Measurements from ENCODE around the gene EXD3.
"Not testable (repeated sequence)": the region's sequence is repeated elsewhere in the genome, so short reads cannot be mapped to it uniquely, and the experiment has no call there.

Gene EXD3

GRCh38 chr9:137329590-137329989, 93.4 kb downstream of the EXD3 start:
- not testable (repeated sequence) for DNase-seq

DNA sequence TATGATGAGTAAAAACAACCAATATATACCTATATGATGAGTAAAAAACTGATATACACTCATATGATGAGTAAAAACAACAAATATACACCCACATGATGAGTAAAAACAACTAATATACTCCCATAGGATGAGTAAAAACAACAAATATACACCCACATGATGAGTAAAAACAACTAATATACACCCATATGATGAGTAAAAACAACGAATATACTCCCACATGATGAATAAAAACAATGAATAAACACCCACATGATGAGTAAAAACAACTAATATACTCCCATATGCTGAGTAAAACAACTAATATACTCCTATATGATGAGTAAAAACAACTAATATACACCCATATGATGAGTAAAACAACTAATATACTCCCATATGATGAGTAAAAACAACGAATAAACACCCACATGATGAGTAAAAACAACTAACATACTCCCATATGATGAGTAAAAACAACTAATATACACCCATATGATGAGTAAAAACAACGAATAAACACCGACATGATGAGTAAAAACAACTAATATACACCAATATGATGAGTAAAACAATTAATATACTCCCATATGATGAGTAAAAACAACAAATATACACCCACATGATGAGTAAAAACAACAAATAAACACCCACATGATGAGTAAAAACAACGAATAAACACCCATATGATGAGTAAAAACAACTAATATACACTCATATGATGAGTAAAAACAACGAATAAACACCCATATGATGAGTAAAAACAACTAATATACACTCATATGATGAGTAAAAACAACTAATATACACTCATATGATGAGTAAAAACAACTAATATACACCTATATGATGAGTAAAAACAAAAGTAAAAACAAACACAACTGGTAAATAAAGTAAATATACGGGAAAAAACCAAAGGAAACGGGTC, 95.1 kb downstream of the EXD3 start:
- DNase-seq: peak; percentile 35

GRCh38 chr9:137326445-137327065, 96.4 kb downstream of the EXD3 start:
- DNase-seq: no peak

DNA sequence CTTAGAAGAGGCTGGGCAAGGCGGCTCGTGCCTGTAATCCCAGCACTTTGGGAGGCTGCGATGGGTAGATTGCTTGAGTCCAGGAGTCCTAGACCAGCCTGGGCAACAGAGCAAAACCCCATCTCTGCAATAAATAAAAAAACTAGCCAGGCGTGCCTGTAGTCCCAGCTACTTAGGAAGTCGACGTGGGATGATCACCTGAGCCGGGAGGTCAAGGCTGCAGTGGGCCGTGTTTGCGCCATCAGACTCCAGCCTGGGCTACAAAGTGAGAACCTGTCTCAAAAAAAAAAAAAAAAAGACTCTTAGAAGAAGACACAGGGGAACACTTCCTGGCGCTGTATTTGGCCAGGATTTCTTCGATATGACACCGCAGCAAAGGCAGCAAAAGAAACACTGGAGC, 97.2 kb downstream of the EXD3 start:
- no peak for DNase-seq

- DNase-seq: no peak
Observed at GRCh38 chr9:137325124-137325523, 97.8 kb downstream of the EXD3 start.

GRCh38 chr9:137323531-137324331, 99.2 kb downstream of the EXD3 start:
- DNase-seq: no peak

GRCh38 chr9:137321726-137322361, 101.1 kb downstream of the EXD3 start:
- DNase-seq: no peak

DNA sequence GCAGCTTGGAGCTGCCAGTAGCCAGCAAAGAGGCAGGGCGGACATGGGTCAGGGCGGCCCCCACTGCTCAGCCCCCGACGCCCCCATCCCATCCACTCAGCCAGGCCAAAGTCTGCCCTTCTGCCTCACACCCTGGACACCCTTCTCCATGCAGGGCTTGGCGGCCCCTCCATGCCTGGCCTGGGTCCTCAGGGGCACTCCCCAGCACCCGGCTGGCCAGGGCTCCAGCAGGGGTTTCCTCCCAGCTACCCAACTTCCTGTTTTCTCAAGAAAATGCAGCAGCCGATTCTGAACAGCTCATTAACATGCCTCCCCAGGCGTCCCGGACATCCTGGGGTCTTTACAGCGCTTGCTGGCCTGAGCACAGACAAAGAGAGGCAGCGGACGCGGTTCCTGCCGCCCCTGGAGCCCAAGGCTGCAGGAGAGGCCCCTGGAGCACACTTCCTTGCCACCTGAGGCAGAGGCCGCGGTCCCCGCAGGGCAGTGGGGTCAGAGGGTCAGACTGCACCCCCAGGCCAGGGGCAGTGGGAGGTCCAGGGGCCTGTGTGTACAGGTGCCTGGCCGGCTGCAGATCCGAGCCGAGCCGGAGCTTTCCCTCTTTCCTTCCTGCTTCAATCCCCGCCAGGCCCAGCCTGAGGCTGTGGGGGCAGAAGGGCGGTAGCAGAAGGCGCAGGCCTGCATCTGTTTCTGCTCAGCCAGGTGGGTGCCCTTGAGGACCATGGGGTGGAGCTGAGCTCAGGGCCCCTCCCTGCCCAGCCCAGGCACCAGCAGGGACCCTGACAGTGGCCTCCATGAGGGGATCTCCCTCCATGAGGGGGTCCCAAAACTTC, 102.2 kb downstream of the EXD3 start:
- no peak for DNase-seq

GRCh38 chr9:137319739-137320551, 103.0 kb downstream of the EXD3 start:
- no peak for DNase-seq

- DNase-seq: no peak
Observed at GRCh38 chr9:137319011-137319738, 103.8 kb downstream of the EXD3 start.

DNA sequence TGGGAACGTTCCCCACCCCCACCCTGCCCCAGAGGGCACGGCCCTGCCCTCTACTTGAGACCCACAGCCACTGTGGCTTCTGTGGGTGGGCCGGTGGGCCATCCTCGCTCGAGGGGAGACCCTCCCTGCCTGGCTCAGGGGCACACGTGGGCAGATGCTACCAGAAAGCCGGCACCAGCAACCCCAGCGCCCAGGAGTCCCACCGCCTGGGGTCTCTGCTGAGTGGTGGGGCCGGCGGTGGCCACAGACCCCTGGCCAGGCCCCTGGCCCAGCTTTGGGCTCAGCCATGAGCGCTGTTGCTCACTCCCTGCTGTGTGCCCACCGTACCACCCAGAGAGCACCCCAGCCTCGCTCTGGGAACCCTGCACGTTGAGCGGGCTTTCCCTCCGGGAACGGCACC, 104.4 kb downstream of the EXD3 start:
- DNase-seq: no peak

DNA sequence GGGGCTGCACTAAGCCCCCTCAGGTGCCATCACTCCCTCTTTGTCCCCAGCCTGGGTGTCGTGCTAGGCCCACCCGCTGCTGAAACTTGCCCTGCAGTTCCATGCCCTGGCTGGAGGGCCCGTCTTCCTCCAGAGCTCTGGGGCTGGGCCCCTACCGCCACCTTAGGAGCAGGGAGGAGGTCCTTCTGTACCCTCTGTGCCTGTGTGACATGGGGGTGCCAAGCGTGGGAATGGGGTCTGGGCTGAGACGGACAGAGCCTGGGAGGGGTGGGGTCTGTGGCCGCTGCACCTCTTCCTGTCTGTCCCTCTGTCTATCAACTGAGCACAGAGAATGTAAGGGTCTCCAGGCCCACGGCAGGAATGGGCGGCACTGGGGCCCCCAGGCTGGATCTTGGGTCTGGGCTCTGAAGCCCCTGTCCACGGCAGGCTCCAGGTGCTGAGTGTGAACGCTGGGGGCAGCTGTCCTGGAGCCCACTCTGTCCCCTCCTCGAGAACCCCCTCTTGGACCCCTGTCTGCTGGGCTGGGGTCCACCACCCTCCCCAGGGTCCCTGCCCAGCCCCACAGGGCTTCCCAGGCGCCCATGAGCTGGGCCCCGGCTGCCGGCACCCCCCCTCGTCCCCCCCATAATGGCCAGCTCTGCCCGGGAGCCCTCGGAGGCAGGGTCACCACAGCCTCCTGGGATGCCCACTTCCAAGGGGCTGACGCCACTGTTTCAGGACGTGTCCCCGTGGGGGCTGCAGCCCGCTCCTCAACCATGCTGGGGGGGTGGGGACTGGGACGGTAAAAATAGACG, 105.0 kb downstream of the EXD3 start:
- DNase-seq: no peak

GRCh38 chr9:137317021-137317717, 105.8 kb downstream of the EXD3 start:
- no peak for DNase-seq

DNA sequence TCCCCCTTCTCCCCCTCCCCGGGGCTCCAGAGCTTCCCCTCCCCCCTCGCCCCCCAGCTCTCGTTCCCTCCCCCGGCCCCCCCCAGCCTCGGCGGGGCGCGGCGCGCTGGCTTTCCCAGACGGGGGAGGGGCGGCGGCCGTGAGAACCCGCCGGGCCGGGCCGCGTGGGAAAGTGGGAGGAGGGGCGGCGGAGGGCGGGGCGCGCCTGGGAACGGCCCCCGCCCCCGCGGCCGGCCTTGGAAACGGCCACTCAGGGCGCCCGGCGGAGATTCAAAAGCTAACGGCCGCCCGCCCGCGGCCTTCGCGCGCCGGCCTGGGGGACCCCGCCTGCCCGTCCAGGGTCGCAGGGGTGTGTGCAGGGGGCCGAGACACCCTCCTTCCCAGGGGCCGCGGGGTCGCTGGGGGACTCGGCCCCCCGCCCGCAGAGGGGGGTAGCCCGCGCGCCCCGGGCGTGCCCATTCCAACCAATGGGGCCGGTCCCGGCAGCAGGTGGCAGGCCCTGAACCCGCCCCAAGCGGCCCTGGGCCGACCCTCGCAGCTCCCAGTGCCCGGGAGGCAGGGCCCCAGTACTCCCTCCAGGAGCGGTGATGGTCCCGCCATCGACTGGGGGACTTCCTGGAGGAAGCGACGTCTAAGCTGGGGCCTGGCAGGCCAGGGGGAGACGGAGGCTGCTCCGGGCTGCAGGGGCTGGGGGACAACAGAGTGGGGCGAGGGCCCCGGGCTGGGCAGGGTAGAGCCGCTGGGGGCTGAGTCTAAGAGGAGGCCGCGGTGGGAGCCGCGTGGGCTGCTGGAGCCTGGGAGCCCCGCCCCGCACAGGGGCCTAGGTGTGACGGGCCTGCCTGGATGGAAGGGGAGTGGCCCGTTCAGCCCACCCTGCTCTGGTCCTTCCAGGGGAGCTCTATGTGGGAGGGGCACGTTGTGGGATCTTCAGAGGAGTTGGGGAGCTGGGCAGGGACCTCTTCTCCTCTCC, 106.7 kb downstream of the EXD3 start:
- DNase-seq: no peak

DNA sequence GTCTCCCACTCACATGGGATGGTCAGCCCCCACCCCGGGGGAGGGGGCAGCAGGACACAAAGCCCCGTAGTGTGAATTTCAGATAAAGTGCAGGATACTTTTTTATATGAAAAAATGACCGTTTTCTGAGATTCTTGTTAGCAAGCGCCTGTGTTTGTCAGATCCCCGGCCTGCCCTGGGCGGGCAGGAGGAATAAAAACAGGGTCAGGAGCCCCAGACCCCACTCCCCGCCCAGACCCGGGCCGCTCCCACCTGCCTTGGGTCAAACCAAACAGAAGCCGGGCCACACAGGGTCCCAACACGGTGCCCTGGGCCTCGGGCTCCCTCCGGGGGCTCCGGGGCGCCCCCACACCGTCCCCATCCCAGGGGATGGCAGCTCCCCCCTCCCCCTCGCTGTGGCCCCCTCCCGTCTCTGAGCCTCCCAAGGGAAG, 107.4 kb downstream of the EXD3 start:
- no peak for DNase-seq

DNA sequence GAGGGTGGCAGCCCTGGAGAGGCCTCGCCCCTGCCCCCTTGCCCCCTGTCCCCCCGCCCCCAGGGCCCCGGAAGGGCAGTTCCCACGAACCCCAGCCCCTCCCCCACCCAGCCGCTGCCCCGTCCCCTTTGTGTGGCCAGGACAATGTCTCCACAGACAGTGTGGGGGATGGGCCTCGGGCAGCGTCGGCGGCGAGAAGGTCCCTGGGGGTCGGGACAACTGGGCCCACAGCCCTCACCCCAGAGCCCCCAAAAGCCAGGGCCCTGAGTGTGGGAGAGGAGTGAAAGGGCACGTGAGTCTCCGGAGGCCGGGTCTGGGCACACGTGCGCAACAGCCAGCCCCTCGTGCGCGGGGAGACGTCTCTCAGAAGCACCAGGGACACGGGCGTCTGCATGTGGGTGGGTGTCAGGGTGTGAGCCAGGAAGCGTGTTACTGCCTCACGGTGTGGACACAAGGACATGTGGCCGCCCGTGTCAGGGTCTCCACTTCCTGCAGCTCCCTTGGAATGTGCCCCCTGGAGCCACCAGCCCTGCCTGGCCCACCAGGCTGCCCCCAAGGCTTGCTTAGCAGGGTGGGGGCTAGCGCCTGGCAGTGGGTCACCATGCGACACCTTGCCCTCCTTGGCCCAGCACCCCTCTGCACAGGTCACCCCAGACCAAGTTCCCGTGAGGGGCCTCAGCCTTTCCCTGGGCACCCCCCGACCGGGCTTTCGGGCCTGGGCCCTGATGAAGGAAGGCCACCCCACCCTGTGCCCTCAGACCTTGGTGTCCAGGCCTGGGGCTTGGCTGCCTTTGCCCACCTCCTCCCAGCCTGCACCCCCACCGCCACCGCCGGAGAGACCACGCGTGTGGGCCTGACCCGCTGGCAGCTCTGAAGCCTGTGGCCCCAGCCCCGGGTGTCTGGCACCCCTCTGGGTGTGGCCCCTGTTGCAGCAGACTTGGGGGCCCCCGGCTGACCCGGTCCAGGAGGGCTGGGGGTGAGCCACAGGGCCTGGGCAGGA, 108.1 kb downstream of the EXD3 start:
- DNase-seq: no peak
